Measurements from ENCODE around the gene B3GALT6.

DNA sequence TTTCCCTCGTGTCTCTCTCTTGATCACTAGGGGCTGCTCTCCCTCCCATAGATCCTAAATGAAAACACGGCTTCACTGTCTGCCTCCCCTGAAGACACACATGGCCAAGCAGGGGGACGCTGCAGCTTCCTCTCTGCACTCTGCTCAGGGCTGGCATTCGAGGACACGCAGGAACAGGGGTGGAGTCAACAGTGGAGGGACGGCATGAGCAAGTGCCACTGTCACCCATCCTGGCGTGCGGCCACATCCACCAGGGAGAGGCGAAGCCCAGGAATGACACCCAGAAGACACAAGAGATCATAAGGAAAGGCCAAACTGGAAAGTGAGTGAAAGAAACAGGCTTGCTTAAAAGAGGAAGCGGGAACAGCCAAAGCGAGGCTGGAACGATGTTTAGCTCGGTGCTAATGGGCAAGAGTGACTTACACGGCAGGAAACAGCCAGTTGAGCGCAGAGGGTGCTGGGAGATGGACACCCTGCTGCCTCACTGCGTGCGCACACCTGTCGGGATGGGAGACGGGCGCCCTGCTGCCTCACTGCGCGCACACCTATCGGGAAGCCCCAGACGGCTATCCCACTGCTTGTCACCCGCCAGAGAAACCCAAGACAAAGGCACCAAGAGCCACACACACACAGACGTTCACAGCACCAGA, 28.0 kb downstream of the B3GALT6 start:
- TF ChIP-seq, protein P1, sequence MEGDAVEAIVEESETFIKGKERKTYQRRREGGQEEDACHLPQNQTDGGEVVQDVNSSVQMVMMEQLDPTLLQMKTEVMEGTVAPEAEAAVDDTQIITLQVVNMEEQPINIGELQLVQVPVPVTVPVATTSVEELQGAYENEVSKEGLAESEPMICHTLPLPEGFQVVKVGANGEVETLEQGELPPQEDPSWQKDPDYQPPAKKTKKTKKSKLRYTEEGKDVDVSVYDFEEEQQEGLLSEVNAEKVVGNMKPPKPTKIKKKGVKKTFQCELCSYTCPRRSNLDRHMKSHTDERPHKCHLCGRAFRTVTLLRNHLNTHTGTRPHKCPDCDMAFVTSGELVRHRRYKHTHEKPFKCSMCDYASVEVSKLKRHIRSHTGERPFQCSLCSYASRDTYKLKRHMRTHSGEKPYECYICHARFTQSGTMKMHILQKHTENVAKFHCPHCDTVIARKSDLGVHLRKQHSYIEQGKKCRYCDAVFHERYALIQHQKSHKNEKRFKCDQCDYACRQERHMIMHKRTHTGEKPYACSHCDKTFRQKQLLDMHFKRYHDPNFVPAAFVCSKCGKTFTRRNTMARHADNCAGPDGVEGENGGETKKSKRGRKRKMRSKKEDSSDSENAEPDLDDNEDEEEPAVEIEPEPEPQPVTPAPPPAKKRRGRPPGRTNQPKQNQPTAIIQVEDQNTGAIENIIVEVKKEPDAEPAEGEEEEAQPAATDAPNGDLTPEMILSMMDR (IDR thresholded peaks at IDR 0.05; ENCODE audit: insufficient read depth, low read length) = no peak
- TF ChIP-seq POLR2AphosphoS5 (IDR thresholded peaks at IDR 0.05; ENCODE audit: low read depth) = no peak
- TF ChIP-seq, protein P2, sequence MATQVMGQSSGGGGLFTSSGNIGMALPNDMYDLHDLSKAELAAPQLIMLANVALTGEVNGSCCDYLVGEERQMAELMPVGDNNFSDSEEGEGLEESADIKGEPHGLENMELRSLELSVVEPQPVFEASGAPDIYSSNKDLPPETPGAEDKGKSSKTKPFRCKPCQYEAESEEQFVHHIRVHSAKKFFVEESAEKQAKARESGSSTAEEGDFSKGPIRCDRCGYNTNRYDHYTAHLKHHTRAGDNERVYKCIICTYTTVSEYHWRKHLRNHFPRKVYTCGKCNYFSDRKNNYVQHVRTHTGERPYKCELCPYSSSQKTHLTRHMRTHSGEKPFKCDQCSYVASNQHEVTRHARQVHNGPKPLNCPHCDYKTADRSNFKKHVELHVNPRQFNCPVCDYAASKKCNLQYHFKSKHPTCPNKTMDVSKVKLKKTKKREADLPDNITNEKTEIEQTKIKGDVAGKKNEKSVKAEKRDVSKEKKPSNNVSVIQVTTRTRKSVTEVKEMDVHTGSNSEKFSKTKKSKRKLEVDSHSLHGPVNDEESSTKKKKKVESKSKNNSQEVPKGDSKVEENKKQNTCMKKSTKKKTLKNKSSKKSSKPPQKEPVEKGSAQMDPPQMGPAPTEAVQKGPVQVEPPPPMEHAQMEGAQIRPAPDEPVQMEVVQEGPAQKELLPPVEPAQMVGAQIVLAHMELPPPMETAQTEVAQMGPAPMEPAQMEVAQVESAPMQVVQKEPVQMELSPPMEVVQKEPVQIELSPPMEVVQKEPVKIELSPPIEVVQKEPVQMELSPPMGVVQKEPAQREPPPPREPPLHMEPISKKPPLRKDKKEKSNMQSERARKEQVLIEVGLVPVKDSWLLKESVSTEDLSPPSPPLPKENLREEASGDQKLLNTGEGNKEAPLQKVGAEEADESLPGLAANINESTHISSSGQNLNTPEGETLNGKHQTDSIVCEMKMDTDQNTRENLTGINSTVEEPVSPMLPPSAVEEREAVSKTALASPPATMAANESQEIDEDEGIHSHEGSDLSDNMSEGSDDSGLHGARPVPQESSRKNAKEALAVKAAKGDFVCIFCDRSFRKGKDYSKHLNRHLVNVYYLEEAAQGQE (IDR thresholded peaks at IDR 0.05; ENCODE audit: insufficient replicate concordance, low read depth) = no peak
- peak; percentile 95 for TF ChIP-seq SPI1 (IDR thresholded peaks at IDR 0.05; ENCODE audit: borderline replicate concordance, low read depth)

Measured in HL-60 (cell line).